Adrenal gland (tissue), 12 donors: ENCODE results near the gene SIAE. TPM values are rescaled to one million over a fixed set of nuclear protein-coding genes. Genes with fewer than 3 reads are reported as not detected.

ENCODE experiments used
- DNase-seq, 7 donors: peaks; one replicate each; pipeline ENCODE4 v3.0.0-alpha.2; 2019 to 2020
- H3K27ac ChIP-seq, 5 donors: fragments of 200-600 bp; sonication (generic) in 4 of 5; 1 replicate in 3 of 5; 2 replicates in 2 of 5; pipeline versions ENCODE4 v1.5.1 to v1.8.0; 2016 to 2020; ENCODE audit warnings: mild to moderate bottlenecking in 1 of 5
- H3K27me3 ChIP-seq: fragments of 200-600 bp; 2 replicates; pipeline ENCODE4 v1.8.0; 2021
- H3K36me3 ChIP-seq, 2 donors: fragments of 200-600 bp; replicated peaks in 1 of 2; 1 replicate in 1 of 2; 2 replicates in 1 of 2; pipeline versions ENCODE4 v1.5.1 to v1.8.0; 2018 to 2022
- H3K4me1 ChIP-seq, 2 donors: fragments of 200-600 bp; replicated peaks in 1 of 2; 1 replicate in 1 of 2; 2 replicates in 1 of 2; pipeline versions ENCODE4 v1.5.1 to v1.8.0; 2018 to 2021
- H3K4me3 ChIP-seq, 4 donors: fragments of 200-600 bp; sonication (generic) in 3 of 4; one replicate each; pipeline ENCODE4 v1.5.1; 2016 to 2018
- H3K9me3 ChIP-seq, 3 donors: fragments of 200-600 bp; sonication (generic) in 1 of 3; replicated peaks in 1 of 3; 1 replicate in 2 of 3; 2 replicates in 1 of 3; pipeline versions ENCODE4 v1.5.1 to v1.8.0; 2016 to 2021
- CTCF ChIP-seq, 6 experiments: fragments of 450-650 bp in 4 of 6; fragments of 200-600 bp in 2 of 6; sonication (generic) in 1 of 6; IDR thresholded peaks; 1 replicate in 5 of 6; 2 replicates in 1 of 6; pipeline versions ENCODE4 v1.5.1 to v1.8.0; 2016 to 2021; ENCODE audit warnings: antibody characterized with exemption in 6 of 6, mild to moderate bottlenecking in 2 of 6, moderate library complexity in 1 of 6
- POLR2A ChIP-seq, 2 donors: fragments of 450-650 bp; IDR thresholded peaks; one replicate each; pipeline ENCODE4 v1.6.1; 2017; ENCODE audit warnings: antibody characterized with exemption in 2 of 2, mild to moderate bottlenecking in 2 of 2, moderate library complexity in 1 of 2
- WGBS, 4 donors: extraction: QIAGEN DNeasy Blood & Tissue Kit in 2 of 4; methylation state at CpG; one replicate each; pipeline versions ENCODE4 v1.1.5 to v1.1.7; 2013 to 2017; 5-methylcytosine and 5-hydroxymethylcytosine counted together
- intact Hi-C, 2 donors: fragments of 100-400 bp; cut with DNase I; formaldehyde crosslinking; loops; one replicate each; pipeline versions ENCODE4 v1.14.1 to v1.15.0; 2022 to 2023
- polyA plus RNA-seq, 3 donors: library from polyadenylated mRNA; stranded (reverse); fragments of 200-250 nt in 2 of 3; fragments of 350-450 nt in 1 of 3; fragmentation: Illumina TruSeq in 1 of 3; extraction: RNeasy Lipid Tissue Mini Kit (QIAGEN cat#74804) in 1 of 3; gene quantifications; one replicate each; pipeline ENCODE4 v1.2.3, GENCODE V29; 2013 to 2014
- total RNA-seq, 9 donors: library from RNA; depleted of rRNA in 4 of 9; stranded (reverse); fragments of >200 nt in 4 of 9; fragments of 120-200 nt in 1 of 9; fragmentation: NEBNext Ultra II Directional in 1 of 9; extraction: Animal tissue kit (Norgen Biotek cat#: 25700) in 1 of 9; gene quantifications; one replicate each; pipeline versions ENCODE4 v1.1.0 to v1.2.4, GENCODE V29; 2013 to 2023
- donor health status: healthy with polysubstance abuse.
- donor health status: Bipolar disorder and iron deficiency.
- donor health status: DM: yes; HTN: yes; CAD: no.
- donor health status: DM: no; HTN: no; CAD: no.
- donor health status: DM: no; HTN: no; CAD: no.
- donor health status: DM: yes; HTN: yes; CAD: no.

Gene SIAE
- total and polyA plus RNA-seq, 12 donors, result 6.4 to 50.0 (median 29.0) TPM

GRCh38 chr11:124712392-124712791 is 38.9 kb upstream of the SIAE start:
- no peak for DNase-seq
- 69 to 84% (median 76%) methylated on average over 3 of the region's 3 CpGs for WGBS, 4 donors
- H3K27me3 ChIP-seq, result no peaks in the 10 kb centered on the region
- intact Hi-C loops, result no loop called here
- no peak overlapping the region for H3K4me3 ChIP-seq
- H3K9me3 ChIP-seq, result no peaks in the 10 kb centered on the region
- H3K36me3 ChIP-seq, result no peaks in the 10 kb centered on the region
- H3K27ac ChIP-seq, result no peak overlapping the region
- H3K4me1 ChIP-seq, result peaks cover 0 to 2% of the 10 kb centered on the region in 2 donors
- TF ChIP-seq POLR2A (IDR thresholded peaks at IDR 0.05) (no peak), CTCF (IDR thresholded peaks at IDR 0.05) (no peak)

GRCh38 chr11:124707829-124708228 is 34.3 kb upstream of the SIAE start:
- intact Hi-C loops, result no loop called here
- 77 to 83% (median 81%) methylated on average over 4 of the region's 4 CpGs for WGBS, 4 donors

GRCh38 chr11:124700028-124700427 is 26.5 kb upstream of the SIAE start:
- TF ChIP-seq POLR2A (IDR thresholded peaks at IDR 0.05) (no peak), CTCF (IDR thresholded peaks at IDR 0.05) (no peak)
- H3K9me3 ChIP-seq, result no peaks in the 10 kb centered on the region
- H3K27me3 ChIP-seq, result peaks cover 5% of the 10 kb centered on the region
- H3K36me3 ChIP-seq, result no peaks in the 10 kb centered on the region
- intact Hi-C loops, result no loop called here
- no peaks in the 10 kb centered on the region for H3K4me1 ChIP-seq
- no peak for DNase-seq
- H3K4me3 ChIP-seq, result no peak overlapping the region
- H3K27ac ChIP-seq, result no peak overlapping the region

More at GRCh38 chr11:124707829-124708228, 34.3 kb upstream of the SIAE start:
- TF ChIP-seq CTCF (IDR thresholded peaks at IDR 0.05) (no peak), POLR2A (IDR thresholded peaks at IDR 0.05) (no peak)
- Histone ChIP-seq H3K27me3 (no peaks in the 10 kb centered on the region), H3K9me3 (no peaks in the 10 kb centered on the region), H3K27ac (no peak overlapping the region), H3K4me3 (no peak overlapping the region), H3K4me1 (no peaks in the 10 kb centered on the region), H3K36me3 (no peaks in the 10 kb centered on the region)
- DNase-seq, result no peak

- Histone ChIP-seq H3K27ac (no peak overlapping the region), H3K36me3 (no peaks in the 10 kb centered on the region), H3K9me3 (no peaks in the 10 kb centered on the region), H3K4me3 (no peak overlapping the region), H3K27me3 (peaks cover 5% of the 10 kb centered on the region), H3K4me1 (no peaks in the 10 kb centered on the region)
- no peak for TF ChIP-seq CTCF (IDR thresholded peaks at IDR 0.05)
- 67 to 100% (median 72%) methylated on average over 1 of the region's 1 CpG for WGBS, 4 donors
- intact Hi-C loops, result no loop called here
- no peak for DNase-seq
Observed at GRCh38 chr11:124699547-124699946, 26.0 kb upstream of the SIAE start.
